ENCODE measurements around the gene HERC4.

The HERC4 gene

DNA sequence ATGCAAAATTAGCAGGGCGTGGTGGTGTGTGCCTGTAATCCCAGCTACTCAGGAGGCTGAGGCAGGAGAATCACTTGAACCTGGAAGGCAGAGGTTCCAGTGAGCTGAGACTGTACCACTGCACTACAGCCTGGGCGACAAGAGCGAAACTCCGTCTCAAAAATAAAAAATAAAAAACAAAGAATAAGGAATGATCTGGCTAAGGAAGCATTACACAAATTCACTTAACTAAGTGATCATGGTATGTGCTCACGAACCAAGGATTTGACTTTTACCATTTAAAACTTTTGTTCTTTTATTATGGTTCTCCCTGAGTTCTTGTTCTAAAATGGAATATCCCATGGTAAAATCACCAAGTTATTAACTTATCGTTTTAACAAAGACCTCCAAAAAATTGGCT, 119.5 kb downstream of the HERC4 start:
- no peak overlapping the region for H3K27ac Mint-ChIP-seq
- H3K36me3 Mint-ChIP-seq (ENCODE audit: insufficient read depth): peaks cover 22% of the 10 kb centered on the region
- H3K27me3 Mint-ChIP-seq: no peaks in the 10 kb centered on the region
- H3K4me3 Mint-ChIP-seq: no peak overlapping the region
- no peaks in the 10 kb centered on the region for H3K9me3 Mint-ChIP-seq
- peaks cover 5 to 21% of the 10 kb centered on the region in 2 donors for H3K4me1 Mint-ChIP-seq (ENCODE audit: low read depth in 2 of 2)
- ATAC-seq (replicated peaks) (no peak), DNase-seq (no peak)

DNA sequence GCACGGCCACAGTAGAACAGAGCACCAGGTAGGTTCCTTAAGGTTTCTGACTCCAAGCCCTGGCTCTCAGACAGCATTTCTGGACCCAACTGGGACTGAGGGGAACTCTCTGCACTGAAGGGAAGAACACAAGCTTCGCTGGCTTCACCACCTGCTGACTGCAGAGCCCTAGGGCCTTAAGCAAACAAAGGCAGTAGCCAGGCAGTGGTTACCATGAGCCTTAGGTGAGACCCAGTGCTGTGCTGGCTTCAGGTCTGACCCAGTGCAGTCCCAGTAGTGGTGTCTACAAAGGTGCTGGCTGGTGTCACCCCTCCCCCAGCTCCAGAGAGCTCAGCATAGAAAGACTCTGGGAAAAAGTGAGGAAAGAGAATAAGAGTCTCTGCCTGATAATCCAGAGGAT, 131.2 kb downstream of the HERC4 start:
- H3K9me3 Mint-ChIP-seq: no peaks in the 10 kb centered on the region
- H3K27me3 Mint-ChIP-seq: no peaks in the 10 kb centered on the region
- H3K4me1 Mint-ChIP-seq (ENCODE audit: low read depth in 2 of 2): peaks cover 7 to 24% of the 10 kb centered on the region in 2 donors
- ATAC-seq (replicated peaks) (no peak), DNase-seq (no peak)
- peak overlapping the region; percentile 36 to 90 for H3K27ac Mint-ChIP-seq
- peaks cover 30% of the 10 kb centered on the region for H3K36me3 Mint-ChIP-seq (ENCODE audit: insufficient read depth)
- no peak overlapping the region for H3K4me3 Mint-ChIP-seq

DNA sequence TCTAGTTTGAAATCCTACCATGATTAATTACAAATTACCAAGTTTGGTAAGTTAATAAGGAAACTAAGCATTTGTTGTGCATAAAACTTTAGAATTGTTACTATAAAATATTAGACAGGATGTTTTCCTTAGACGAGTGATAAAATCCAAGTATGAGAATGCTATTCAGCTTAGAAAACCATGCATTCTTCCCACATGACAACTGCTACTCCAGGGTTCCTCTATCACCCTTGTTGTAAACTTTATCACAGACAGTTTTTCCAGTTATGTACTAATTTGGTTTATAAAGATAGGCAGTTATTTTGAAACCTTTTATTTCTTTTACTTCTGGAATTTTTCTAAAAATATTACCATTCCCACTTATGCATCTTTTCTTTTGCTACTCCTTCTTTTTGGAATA, 138.7 kb downstream of the HERC4 start:
- H3K4me3 Mint-ChIP-seq: no peak overlapping the region
- no peaks in the 10 kb centered on the region for H3K9me3 Mint-ChIP-seq
- H3K27ac Mint-ChIP-seq: no peak overlapping the region
- no peaks in the 10 kb centered on the region for H3K27me3 Mint-ChIP-seq
- H3K4me1 Mint-ChIP-seq (ENCODE audit: low read depth in 2 of 2): no peaks in the 10 kb centered on the region
- H3K36me3 Mint-ChIP-seq (ENCODE audit: insufficient read depth): peaks cover 57% of the 10 kb centered on the region
- ATAC-seq (replicated peaks): no peak
- no peak for DNase-seq

DNA sequence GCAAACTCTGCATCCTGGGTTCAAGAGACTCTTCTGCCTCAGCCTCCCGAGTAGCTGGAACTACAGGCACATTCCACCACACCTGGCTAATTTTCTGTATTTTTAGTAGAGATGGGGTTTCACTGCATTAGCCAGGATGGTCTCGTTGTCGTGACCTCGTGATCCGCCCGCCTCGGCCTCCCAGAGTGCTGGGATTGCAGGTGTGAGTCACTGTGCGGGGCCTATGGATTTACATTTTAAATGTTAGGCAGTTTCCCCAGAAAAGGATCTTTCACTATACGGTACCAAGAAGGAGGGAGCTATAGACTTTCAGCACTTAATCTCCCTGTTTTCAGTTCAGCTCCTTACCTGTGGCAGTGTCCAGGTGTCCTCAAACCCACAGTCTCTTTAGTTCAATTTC, 139.9 kb downstream of the HERC4 start:
- Mint-ChIP-seq H3K36me3 (ENCODE audit: insufficient read depth) (peaks cover 62% of the 10 kb centered on the region), H3K4me3 (no peak overlapping the region), H3K9me3 (no peaks in the 10 kb centered on the region), H3K27me3 (no peaks in the 10 kb centered on the region), H3K4me1 (ENCODE audit: low read depth in 2 of 2) (no peaks in the 10 kb centered on the region), H3K27ac (peak overlapping the region in 1 of 2 donors; percentile 76)
- ATAC-seq (replicated peaks): no peak
- no peak for DNase-seq

DNA sequence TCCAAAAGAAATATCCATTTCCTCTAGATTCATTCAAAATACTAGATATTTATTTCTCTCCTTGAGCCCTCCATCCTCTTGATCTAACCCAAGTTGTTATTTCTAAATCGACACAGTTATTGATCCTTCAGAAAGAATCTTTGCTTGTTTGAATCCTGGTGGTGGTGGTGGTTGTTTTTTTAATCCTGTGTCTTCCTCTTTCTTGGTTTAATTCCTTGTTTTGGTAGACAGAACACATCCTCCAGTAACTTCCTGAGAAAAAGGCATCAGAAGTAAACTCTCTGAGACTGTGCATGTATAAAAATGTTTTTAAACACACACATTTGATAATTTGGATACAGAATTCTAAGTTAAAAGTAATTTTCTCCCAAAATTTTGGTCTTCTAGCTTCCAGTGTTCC, 140.7 kb downstream of the HERC4 start:
- H3K4me3 Mint-ChIP-seq: no peak overlapping the region
- peaks cover 65% of the 10 kb centered on the region for H3K36me3 Mint-ChIP-seq (ENCODE audit: insufficient read depth)

DNA sequence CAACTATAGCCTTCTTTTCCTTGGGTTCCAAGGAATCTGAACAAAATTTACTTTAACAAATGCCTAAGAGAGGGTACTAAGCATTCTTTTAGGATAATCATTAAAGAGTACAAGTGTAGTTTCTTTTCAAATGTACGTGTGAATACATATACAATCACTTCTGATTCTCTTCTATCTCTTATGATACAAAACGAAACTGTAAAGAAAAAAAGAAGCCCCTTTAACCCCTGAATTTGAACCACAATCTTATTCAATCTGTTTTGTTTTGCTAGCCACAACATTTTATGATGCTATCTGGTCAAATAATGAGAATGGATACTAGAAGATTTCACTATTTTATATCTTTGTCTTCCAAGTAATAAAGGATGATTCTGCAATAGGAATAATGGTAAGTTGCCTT, 141.9 kb downstream of the HERC4 start:
- H3K36me3 Mint-ChIP-seq (ENCODE audit: insufficient read depth): peaks cover 57% of the 10 kb centered on the region
- no peaks in the 10 kb centered on the region for H3K9me3 Mint-ChIP-seq
- DNase-seq (no peak), ATAC-seq (replicated peaks) (no peak)
- H3K4me1 Mint-ChIP-seq (ENCODE audit: low read depth in 2 of 2): no peaks in the 10 kb centered on the region
- no peaks in the 10 kb centered on the region for H3K27me3 Mint-ChIP-seq
- peak overlapping the region in 1 of 2 donors; percentile 57 for H3K27ac Mint-ChIP-seq
- no peak overlapping the region for H3K4me3 Mint-ChIP-seq

More for the DNA sequence above, 140.7 kb downstream of the HERC4 start:
- Mint-ChIP-seq H3K9me3 (no peaks in the 10 kb centered on the region), H3K27ac (peak overlapping the region in 1 of 2 donors; percentile 28), H3K4me1 (ENCODE audit: low read depth in 2 of 2) (no peaks in the 10 kb centered on the region), H3K27me3 (no peaks in the 10 kb centered on the region)
- DNase-seq: no peak
- no peak for ATAC-seq (replicated peaks)

DNA sequence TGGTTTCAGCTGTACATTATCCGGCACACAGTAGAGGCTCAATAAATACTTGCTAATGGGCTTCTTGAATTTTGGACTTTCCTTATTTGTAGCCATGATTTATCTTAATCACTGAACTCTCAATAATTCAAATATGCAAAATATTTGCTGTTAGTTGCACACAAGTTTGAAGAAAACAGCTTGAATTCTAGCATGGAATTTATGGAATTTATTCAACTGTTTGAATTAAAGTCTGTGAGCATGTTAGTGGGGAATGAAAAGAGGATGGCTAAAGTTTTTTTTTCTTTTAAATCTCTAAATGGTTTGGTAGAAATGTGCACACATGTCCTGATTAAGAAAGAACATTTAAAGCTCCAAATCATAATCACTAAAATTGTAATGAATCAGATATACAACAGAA, 148.1 kb downstream of the HERC4 start:
- Mint-ChIP-seq H3K4me3 (no peak overlapping the region), H3K9me3 (no peaks in the 10 kb centered on the region), H3K27me3 (no peaks in the 10 kb centered on the region), H3K27ac (peak overlapping the region in 1 of 2 donors; percentile 15), H3K36me3 (ENCODE audit: insufficient read depth) (peaks cover 48% of the 10 kb centered on the region), H3K4me1 (ENCODE audit: low read depth in 2 of 2) (no peaks in the 10 kb centered on the region)
- ATAC-seq (replicated peaks) (no peak), DNase-seq (no peak)

DNA sequence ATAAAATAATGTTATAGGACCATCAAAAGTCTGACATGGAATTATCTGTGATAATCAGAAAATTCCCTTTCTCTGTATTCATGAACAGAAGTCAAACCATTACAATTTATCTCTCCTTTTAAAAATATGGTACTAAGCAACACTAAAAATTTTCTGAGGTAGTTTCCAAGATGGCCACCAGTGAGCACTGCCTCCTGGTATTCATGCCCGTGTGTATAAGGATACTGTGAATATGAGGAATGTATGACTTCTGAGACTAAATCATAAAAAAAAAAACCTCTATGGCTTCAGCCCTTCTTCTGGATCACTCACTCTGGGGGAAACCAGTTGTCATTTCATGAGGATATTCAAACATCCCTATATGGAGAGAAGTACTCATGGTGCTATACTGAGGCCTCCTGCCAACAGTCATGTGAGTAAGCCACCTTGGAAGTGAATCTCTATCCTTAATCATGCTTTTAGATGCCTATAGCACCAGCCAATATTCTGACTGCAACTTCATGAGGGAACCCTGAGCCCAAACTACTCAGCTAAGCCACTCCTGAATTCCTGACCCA, 149.6 kb downstream of the HERC4 start:
- H3K4me1 Mint-ChIP-seq (ENCODE audit: low read depth in 2 of 2): no peaks in the 10 kb centered on the region
- no peak overlapping the region for H3K4me3 Mint-ChIP-seq
- ATAC-seq (replicated peaks): no peak
- peak overlapping the region in 1 of 2 donors; percentile 38 for H3K27ac Mint-ChIP-seq
- peaks cover 36% of the 10 kb centered on the region for H3K36me3 Mint-ChIP-seq (ENCODE audit: insufficient read depth)
- DNase-seq: no peak
- H3K27me3 Mint-ChIP-seq: no peaks in the 10 kb centered on the region
- H3K9me3 Mint-ChIP-seq: no peaks in the 10 kb centered on the region

DNA sequence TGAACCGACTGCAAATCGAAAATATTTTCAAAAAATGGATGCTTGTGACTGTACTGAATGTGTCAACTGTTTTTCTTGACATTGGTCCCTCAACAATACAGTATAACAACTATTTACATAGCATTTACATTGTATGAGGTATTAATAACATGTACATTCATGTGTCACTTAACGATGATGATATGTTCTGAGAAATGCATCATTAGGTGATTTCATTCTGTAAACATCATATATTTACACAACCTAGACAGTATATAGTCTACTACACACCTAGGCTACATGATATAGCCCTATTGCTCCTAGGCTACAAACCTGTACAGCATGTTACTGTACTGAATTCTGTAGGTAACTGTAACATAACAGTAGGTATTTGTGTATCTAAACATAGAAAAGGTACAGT, 150.9 kb downstream of the HERC4 start:
- Mint-ChIP-seq H3K36me3 (ENCODE audit: insufficient read depth) (peaks cover 28% of the 10 kb centered on the region), H3K4me3 (no peak overlapping the region), H3K27me3 (no peaks in the 10 kb centered on the region), H3K4me1 (ENCODE audit: low read depth in 2 of 2) (no peaks in the 10 kb centered on the region), H3K9me3 (no peaks in the 10 kb centered on the region), H3K27ac (no peak overlapping the region)
- ATAC-seq (replicated peaks): no peak
- no peak for DNase-seq

DNA sequence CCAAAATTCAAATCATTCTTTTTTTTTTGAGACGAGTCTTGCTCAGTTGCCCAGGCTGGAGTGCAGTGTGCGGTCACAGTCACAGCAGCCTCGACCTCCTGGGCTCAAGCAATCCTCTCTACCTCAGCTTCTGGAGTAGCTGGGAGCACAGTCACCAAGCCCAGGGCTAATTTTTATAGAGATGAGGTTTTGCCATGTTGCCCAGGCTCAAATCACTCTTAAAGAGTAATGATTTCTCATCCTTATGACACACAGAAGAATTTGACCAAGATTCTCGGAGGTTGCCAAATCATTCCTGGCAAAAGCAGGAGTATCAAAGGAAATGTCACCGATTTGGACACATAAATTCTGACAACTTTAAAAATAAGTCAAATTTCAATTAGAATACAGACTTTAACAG, 151.5 kb downstream of the HERC4 start:
- no peak overlapping the region for H3K27ac Mint-ChIP-seq
- peaks cover 32% of the 10 kb centered on the region for H3K36me3 Mint-ChIP-seq (ENCODE audit: insufficient read depth)
- H3K9me3 Mint-ChIP-seq: no peaks in the 10 kb centered on the region
- ATAC-seq (replicated peaks) (no peak), DNase-seq (no peak)
- peaks cover 0 to 1% of the 10 kb centered on the region in 2 donors for H3K4me1 Mint-ChIP-seq (ENCODE audit: low read depth in 2 of 2)
- no peaks in the 10 kb centered on the region for H3K27me3 Mint-ChIP-seq
- no peak overlapping the region for H3K4me3 Mint-ChIP-seq

DNA sequence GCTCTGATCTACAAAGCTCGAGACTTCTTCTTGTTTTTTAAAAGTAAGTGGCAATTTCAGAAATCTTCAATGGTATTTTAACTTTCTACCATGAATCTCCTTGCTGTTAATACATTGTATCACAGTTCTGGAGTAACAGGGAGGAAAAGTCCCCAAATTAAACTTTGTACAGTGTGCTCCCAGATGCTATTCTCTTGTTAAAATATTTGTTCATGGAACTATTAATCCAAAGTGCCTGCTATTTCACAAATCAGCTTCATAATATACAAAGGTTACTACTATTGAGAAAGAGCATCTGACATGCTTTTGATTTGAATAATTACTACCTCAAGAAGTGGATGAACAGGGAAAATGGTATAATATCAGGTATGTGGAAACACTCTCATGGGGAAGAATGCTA, 154.0 kb downstream of the HERC4 start:
- no peaks in the 10 kb centered on the region for H3K27me3 Mint-ChIP-seq
- peaks cover 32% of the 10 kb centered on the region for H3K36me3 Mint-ChIP-seq (ENCODE audit: insufficient read depth)
- H3K4me3 Mint-ChIP-seq: no peak overlapping the region
- H3K27ac Mint-ChIP-seq: peak overlapping the region; percentile 62 to 80
- DNase-seq (no peak), ATAC-seq (replicated peaks) (no peak)
- no peaks in the 10 kb centered on the region for H3K9me3 Mint-ChIP-seq
- H3K4me1 Mint-ChIP-seq (ENCODE audit: low read depth in 2 of 2): peaks cover 0 to 5% of the 10 kb centered on the region in 2 donors

DNA sequence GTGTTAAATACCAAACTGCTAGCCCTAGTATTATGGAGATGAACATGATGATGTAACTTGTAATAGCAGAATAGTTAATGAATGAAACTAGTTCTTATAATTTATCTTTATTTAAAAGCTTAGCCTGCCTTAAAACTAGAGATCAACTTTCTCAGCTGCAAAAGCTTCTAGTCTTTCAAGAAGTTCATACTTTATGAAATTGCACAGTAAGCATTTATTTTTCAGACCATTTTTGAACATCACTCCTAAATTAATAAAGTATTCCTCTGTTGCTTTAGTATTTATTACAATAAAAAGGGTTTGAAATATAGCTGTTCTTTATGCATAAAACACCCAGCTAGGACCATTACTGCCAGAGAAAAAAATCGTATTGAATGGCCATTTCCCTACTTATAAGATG, 157.4 kb downstream of the HERC4 start:
- Mint-ChIP-seq H3K27ac (no peak overlapping the region), H3K4me1 (ENCODE audit: low read depth in 2 of 2) (peaks cover 2 to 12% of the 10 kb centered on the region in 2 donors), H3K9me3 (no peaks in the 10 kb centered on the region), H3K36me3 (ENCODE audit: insufficient read depth) (peaks cover 37% of the 10 kb centered on the region), H3K27me3 (no peaks in the 10 kb centered on the region), H3K4me3 (no peak overlapping the region)
- DNase-seq (no peak), ATAC-seq (replicated peaks) (no peak)

DNA sequence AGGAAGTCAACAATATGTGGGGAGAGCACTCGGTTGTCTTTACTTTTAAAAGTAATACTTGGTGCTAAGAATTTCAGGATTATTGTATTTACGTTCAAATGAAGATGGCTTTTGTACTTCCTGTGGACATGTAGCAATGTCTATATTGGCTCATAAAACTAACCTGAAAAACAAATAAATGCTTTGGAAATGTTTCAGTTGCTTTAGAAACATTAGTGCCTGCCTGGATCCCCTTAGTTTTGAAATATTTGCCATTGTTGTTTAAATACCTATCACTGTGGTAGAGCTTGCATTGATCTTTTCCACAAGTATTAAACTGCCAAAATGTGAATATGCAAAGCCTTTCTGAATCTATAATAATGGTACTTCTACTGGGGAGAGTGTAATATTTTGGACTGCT, 157.9 kb downstream of the HERC4 start:
- DNase-seq (no peak), ATAC-seq (replicated peaks) (no peak)
- Mint-ChIP-seq H3K27me3 (no peaks in the 10 kb centered on the region), H3K4me1 (ENCODE audit: low read depth in 2 of 2) (peaks cover 2 to 16% of the 10 kb centered on the region in 2 donors), H3K27ac (no peak overlapping the region), H3K9me3 (no peaks in the 10 kb centered on the region), H3K4me3 (no peak overlapping the region), H3K36me3 (ENCODE audit: insufficient read depth) (peaks cover 42% of the 10 kb centered on the region)

DNA sequence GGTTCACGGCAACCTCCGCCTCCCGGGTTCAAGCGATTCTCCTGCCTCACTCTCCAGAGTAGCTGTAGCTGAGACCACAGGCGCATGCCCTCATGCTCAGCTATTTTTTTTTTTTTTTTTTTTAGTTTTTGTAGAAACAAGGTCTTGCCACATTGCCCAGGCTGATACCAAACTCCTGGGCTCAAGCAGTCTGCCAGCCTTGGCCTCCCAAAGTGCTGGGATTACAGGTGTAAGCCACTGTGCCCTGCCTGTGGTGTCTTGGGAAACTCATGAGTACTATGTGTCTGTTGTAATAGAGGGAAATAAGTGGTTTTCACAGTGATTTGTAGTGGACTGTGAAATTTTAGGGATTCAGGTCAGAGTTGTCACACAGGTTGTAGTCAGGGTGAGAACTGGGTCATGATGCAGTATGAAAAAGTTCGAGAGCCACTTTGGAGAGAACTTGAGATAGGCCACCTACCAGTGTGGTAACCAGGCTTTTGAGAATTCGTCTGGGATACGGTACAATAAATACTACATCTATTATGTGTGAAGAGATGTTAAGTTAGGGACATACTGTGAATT, 160.2 kb downstream of the HERC4 start:
- no peak for ATAC-seq (replicated peaks)
- Mint-ChIP-seq H3K27ac (peak overlapping the region; percentile 19 to 75), H3K4me3 (no peak overlapping the region), H3K36me3 (ENCODE audit: insufficient read depth) (peaks cover 64% of the 10 kb centered on the region), H3K4me1 (ENCODE audit: low read depth in 2 of 2) (peaks cover 2 to 16% of the 10 kb centered on the region in 2 donors), H3K27me3 (no peaks in the 10 kb centered on the region), H3K9me3 (no peaks in the 10 kb centered on the region)
- DNase-seq: no peak
